Kidney epithelial cell (primary cell): Measurements from ENCODE around the gene RPS6KB2. TPM values are rescaled to one million over a fixed set of nuclear protein-coding genes. Genes with fewer than 3 reads are reported as not detected.

ENCODE experiments used
- DNase-seq: peaks from one replicate; pipeline ENCODE4 v3.0.0-alpha.2; 2010; ENCODE audit warnings: low read depth
- H3K27me3 ChIP-seq: 2 replicates; pipeline ENCODE4 v1.6.0; 2011; ENCODE audit warnings: low read length; ENCODE audit not compliant: control insufficient read depth, insufficient read depth
- H3K36me3 ChIP-seq: 2 replicates; pipeline ENCODE4 v1.5.1; 2011; ENCODE audit warnings: low read length; ENCODE audit not compliant: control insufficient read depth, insufficient read depth
- H3K4me3 ChIP-seq: 2 replicates; pipeline ENCODE4 v1.5.1; 2011; ENCODE audit warnings: low read depth, mild to moderate bottlenecking, control low read depth, low read length
- CTCF ChIP-seq: IDR thresholded peaks from 2 replicates; pipeline ENCODE4 v1.5.1; 2011; ENCODE audit warnings: mild to moderate bottlenecking, moderate library complexity, low read length, control low read depth, inconsistent platforms; ENCODE audit not compliant: insufficient read depth, poor library complexity, severe bottlenecking
- total RNA-seq: library from RNA; depleted of rRNA; stranded (reverse); fragments of >200 nt; gene quantifications from 2 replicates; pipeline ENCODE4 v1.2.3, GENCODE V29; 2015

The RPS6KB2 gene
- total RNA-seq, 1 donor from 2014 or later, result 64.6 TPM

- TF ChIP-seq CTCF, result no peak
- no peak for DNase-seq
- Histone ChIP-seq H3K27me3 (peaks cover 28% of the 10 kb centered on the region), H3K36me3 (no peaks in the 10 kb centered on the region), H3K4me3 (no peak overlapping the region)
These were observed 15.7 kb upstream of the RPS6KB2 start for GRCh38 chr11:67412495-67413179.

GRCh38 chr11:67413266-67413849 is 14.9 kb upstream of the RPS6KB2 start:
- no peak for TF ChIP-seq CTCF
- Histone ChIP-seq H3K4me3 (no peak overlapping the region), H3K36me3 (no peaks in the 10 kb centered on the region), H3K27me3 (peaks cover 28% of the 10 kb centered on the region)
- no peak for DNase-seq

DNA sequence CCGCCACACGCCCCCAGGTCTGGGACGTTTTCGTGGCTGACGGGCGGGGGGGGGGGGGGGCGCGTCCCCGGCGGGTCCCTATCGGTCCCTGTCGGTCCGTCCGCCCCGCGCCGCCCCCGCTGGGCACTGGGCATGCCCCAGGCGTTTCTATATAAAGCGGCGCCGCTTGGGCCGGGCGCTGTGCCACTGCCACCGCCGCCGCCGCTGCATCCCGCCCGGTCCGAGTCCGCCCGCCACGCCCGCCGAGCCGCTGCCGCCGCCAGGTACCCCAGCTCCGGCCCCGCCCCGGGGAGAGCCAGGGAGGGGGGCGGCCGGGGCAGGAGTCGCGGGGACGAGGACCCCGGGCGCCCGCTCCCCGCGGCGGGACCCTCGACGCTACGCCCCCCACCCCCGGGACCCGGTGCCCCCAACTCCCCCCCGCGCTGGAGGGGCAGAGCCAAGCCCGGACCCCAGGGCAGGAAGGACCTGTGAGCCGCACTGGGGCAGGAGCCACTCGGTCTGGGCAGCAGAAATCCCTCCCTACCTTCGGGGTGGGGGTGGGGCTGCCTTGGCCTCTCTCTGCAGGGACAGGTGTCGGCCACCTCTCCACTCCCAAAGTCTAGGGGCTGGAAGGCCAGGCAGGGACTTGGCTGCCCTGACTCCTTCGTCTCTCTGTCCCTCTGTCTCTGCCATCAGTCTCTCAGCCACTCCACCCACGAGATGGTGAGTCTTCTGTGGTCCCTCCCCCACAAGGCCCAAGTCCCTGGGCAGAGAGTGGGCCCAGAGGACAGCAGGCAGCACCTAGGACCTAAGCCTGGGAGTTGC is 12.6 kb upstream of the RPS6KB2 start, which contains the start of gene CARNS1:
CARNS1 (plus strand) TSS at position 178 of the 804 bp plus-strand sequence; CDS start at position 700, 522 bp downstream.
- TF ChIP-seq CTCF, result no peak
- H3K4me3 ChIP-seq, result peak within 1 kb of the TSS; percentile 2

GRCh38 chr11:67416416-67417335 is 11.6 kb upstream of the RPS6KB2 start:
- H3K4me3 ChIP-seq, result no peak overlapping the region
- H3K27me3 ChIP-seq, result peaks cover 23% of the 10 kb centered on the region
- no peaks in the 10 kb centered on the region for H3K36me3 ChIP-seq
- DNase-seq, result no peak
- TF ChIP-seq CTCF, result no peak

More for the DNA sequence above, 12.6 kb upstream of the RPS6KB2 start, which contains the start of gene CARNS1:
- no peak for DNase-seq
- Histone ChIP-seq H3K36me3 (no peaks in the 10 kb centered on the region), H3K27me3 (peaks cover 26% of the 10 kb centered on the region)

DNA sequence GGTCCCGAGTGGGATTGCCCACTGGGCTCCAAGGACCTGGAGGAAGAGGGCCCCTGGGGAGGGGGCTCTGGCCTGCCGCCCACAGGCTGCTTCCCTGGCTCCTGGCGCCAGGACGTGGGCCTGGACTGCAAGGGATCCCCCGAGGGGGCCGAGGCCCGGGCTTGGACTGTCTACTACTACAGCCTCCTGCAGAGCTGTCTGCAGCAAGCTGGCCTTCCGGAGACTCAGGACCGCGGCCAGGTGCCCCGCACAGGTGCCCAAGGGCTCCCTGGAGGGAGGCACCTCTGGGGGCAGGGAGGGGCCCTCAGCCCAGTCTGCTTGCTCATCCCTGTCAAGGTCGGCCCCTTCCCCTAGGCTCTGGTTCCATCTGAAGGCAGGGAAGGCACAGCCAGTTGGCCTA is 10.9 kb upstream of the RPS6KB2 start:
- Histone ChIP-seq H3K4me3 (no peak overlapping the region), H3K36me3 (no peaks in the 10 kb centered on the region), H3K27me3 (peaks cover 22% of the 10 kb centered on the region)
- no peak for TF ChIP-seq CTCF
- DNase-seq, result no peak
